ENCODE results near the gene SYNPR.
A peak's percentile ranks its signal among the peaks of the same experiment; 100 is the strongest.

SYNPR gene

GRCh38 chr3:63308072-63308471 lies 30.0 kb downstream of the SYNPR start:
- no peak for DNase-seq

GRCh38 chr3:63309768-63310167 lies 31.7 kb downstream of the SYNPR start:
- DNase-seq: no peak

- no peak for DNase-seq
Observed at GRCh38 chr3:63323766-63324165, 45.7 kb downstream of the SYNPR start.

GRCh38 chr3:63324621-63325020 lies 46.5 kb downstream of the SYNPR start:
- DNase-seq: no peak

- no peak for DNase-seq
Observed at GRCh38 chr3:63325386-63325785, 47.3 kb downstream of the SYNPR start.

GRCh38 chr3:63328365-63328764 lies 50.3 kb downstream of the SYNPR start:
- DNase-seq: no peak

- DNase-seq: no peak
Observed at GRCh38 chr3:63331520-63331919, 53.4 kb downstream of the SYNPR start.

- DNase-seq: no peak
Observed at GRCh38 chr3:63333815-63334214, 55.7 kb downstream of the SYNPR start.

- DNase-seq: no peak
Observed at GRCh38 chr3:63338351-63338750, 60.2 kb downstream of the SYNPR start.

GRCh38 chr3:63343674-63344073 lies 65.6 kb downstream of the SYNPR start:
- DNase-seq: peak; percentile 8

- DNase-seq: no peak
Observed at GRCh38 chr3:63344661-63345060, 66.6 kb downstream of the SYNPR start.

- peak; percentile 6 for DNase-seq
Observed at GRCh38 chr3:63349583-63350573, 71.8 kb downstream of the SYNPR start.

- DNase-seq: no peak
Observed at GRCh38 chr3:63351159-63352007, 73.3 kb downstream of the SYNPR start.

GRCh38 chr3:63352008-63352279 lies 73.8 kb downstream of the SYNPR start:
- DNase-seq: no peak

- no peak for DNase-seq
Observed at GRCh38 chr3:63353383-63353782, 75.3 kb downstream of the SYNPR start.

- no peak for DNase-seq
Observed at GRCh38 chr3:63354160-63354559, 76.1 kb downstream of the SYNPR start.

GRCh38 chr3:63355809-63356208 lies 77.7 kb downstream of the SYNPR start:
- no peak for DNase-seq

GRCh38 chr3:63364495-63364894 lies 86.4 kb downstream of the SYNPR start:
- no peak for DNase-seq

- no peak for DNase-seq
Observed at GRCh38 chr3:63364910-63365309, 86.8 kb downstream of the SYNPR start.

- no peak for DNase-seq
Observed at GRCh38 chr3:63365671-63366070, 87.6 kb downstream of the SYNPR start.

GRCh38 chr3:63370094-63370493 lies 92.0 kb downstream of the SYNPR start:
- DNase-seq: no peak

GRCh38 chr3:63383040-63383439 lies 104.9 kb downstream of the SYNPR start:
- no peak for DNase-seq

- DNase-seq: no peak
Observed at GRCh38 chr3:63384382-63384781, 106.3 kb downstream of the SYNPR start.

- no peak for DNase-seq
Observed at GRCh38 chr3:63385629-63386028, 107.5 kb downstream of the SYNPR start.

Measured in CD4-positive, alpha-beta T cell treated with Interleukin-6 for 4 hours (primary cell).